H1 (cell line): ENCODE measurements around the gene HDAC11. TPM values are rescaled to one million over a fixed set of nuclear protein-coding genes. Genes with fewer than 3 reads are reported as not detected.

Experiments
- CTCF ChIA-PET: fragments of 300-600 bp; sonication (Branson Sonifier 250); formaldehyde crosslinking; loops from one replicate; lab custom pipeline; 2021; ENCODE audit not compliant: partially characterized antibody; lab: Charles Lee
- POLR2A ChIA-PET: fragments of 300-600 bp; sonication (Branson Sonifier 250); formaldehyde crosslinking; loops from one replicate; lab custom pipeline; 2021; ENCODE audit warnings: inconsistent platforms; ENCODE audit not compliant: partially characterized antibody; lab: Charles Lee
- DNase-seq, 2 experiments: peaks; one replicate each; pipeline versions ENCODE4 v3.0.0 to v3.0.0-alpha.2; 2010 to 2022; ENCODE audit warnings: low spot score in 2 of 2, low read depth in 1 of 2, mixed read lengths in 1 of 2
- FAIRE-seq: peaks from 2 replicates; lab custom pipeline; 2011; peaks lifted over from hg19 to GRCh38; lab: Jason Lieb, UNC
- H2AFZ ChIP-seq: 2 replicates; pipeline ENCODE4 v1.8.1; 2012; ENCODE audit warnings: low read length, inconsistent platforms
- H2AK5ac ChIP-seq: 2 replicates; pipeline ENCODE4 v1.6.1; 2013; ENCODE audit warnings: low read depth, low read length
- H2BK120ac ChIP-seq: replicated peaks from 2 replicates; pipeline ENCODE3; 2013; ENCODE audit warnings: low read depth, low read length, inconsistent platforms
- H2BK12ac ChIP-seq: 2 replicates; pipeline ENCODE4 v1.6.1; 2013; ENCODE audit warnings: low read depth, low read length
- H2BK15ac ChIP-seq: 2 replicates; pipeline ENCODE4 v1.6.1; 2013; ENCODE audit warnings: low read length
- H2BK20ac ChIP-seq: 2 replicates; pipeline ENCODE4 v1.6.1; 2013; ENCODE audit warnings: low read length
- H2BK5ac ChIP-seq: 2 replicates; pipeline ENCODE4 v1.6.1; 2013; ENCODE audit warnings: low read depth, low read length
- H3K14ac ChIP-seq: 2 replicates; pipeline ENCODE4 v1.6.1; 2013; ENCODE audit warnings: inconsistent platforms; ENCODE audit not compliant: insufficient read length
- H3K18ac ChIP-seq: 2 replicates; pipeline ENCODE4 v1.6.1; 2013; ENCODE audit warnings: low read length; ENCODE audit errors: extremely low read depth
- H3K23ac ChIP-seq: 2 replicates; pipeline ENCODE4 v1.6.1; 2013; ENCODE audit warnings: inconsistent platforms; ENCODE audit not compliant: insufficient read length
- H3K23me2 ChIP-seq: 2 replicates; pipeline ENCODE4 v1.6.1; 2013; ENCODE audit warnings: low read depth, low read length
- H3K27ac ChIP-seq: 2 replicates; pipeline ENCODE4 v1.6.1; 2011; ENCODE audit warnings: low read depth, low read length, inconsistent platforms
- H3K27me3 ChIP-seq, 4 experiments: replicated peaks in 1 of 4; 1 replicate in 1 of 4; 2 replicates in 3 of 4; pipeline versions ENCODE4 v1.6.1 to v1.8.1; 2011 to 2013; ENCODE audit warnings: low read length in 3 of 4, mild to moderate bottlenecking in 3 of 4, inconsistent platforms in 2 of 4, mixed read lengths in 2 of 4, moderate library complexity in 1 of 4; ENCODE audit not compliant: control insufficient read depth in 3 of 4, insufficient read depth in 3 of 4; ENCODE audit errors: extremely low read depth in 1 of 4
- H3K36me3 ChIP-seq, 4 experiments: 2 replicates each; pipeline versions ENCODE4 v1.6.1 to v1.8.1; 2011 to 2013; ENCODE audit warnings: mild to moderate bottlenecking in 4 of 4, low read length in 3 of 4, moderate library complexity in 2 of 4, control low read depth in 1 of 4, inconsistent platforms in 1 of 4; ENCODE audit not compliant: insufficient read depth in 4 of 4, control insufficient read depth in 2 of 4
- H3K4ac ChIP-seq: replicated peaks from 2 replicates; pipeline ENCODE3; 2013; ENCODE audit warnings: low read length, low read depth, mixed read lengths, inconsistent platforms; ENCODE audit not compliant: insufficient read length
- H3K4me1 ChIP-seq, 4 experiments: replicated peaks in 1 of 4; 1 replicate in 1 of 4; 2 replicates in 3 of 4; pipeline versions ENCODE4 v1.6.1 to v1.8.1; 2011 to 2013; ENCODE audit warnings: low read length in 3 of 4, inconsistent platforms in 2 of 4, mixed read lengths in 1 of 4; ENCODE audit not compliant: insufficient read depth in 4 of 4, control insufficient read depth in 3 of 4
- H3K4me2 ChIP-seq, 2 experiments: 2 replicates each; pipeline versions ENCODE4 v1.6.1 to v1.8.1; 2011 to 2013; ENCODE audit warnings: low read depth in 2 of 2, low read length in 2 of 2, control low read depth in 1 of 2, inconsistent platforms in 1 of 2, mild to moderate bottlenecking in 1 of 2; ENCODE audit not compliant: insufficient read depth in 1 of 2
- H3K4me3 ChIP-seq, 4 experiments: fragments of 200-600, 300-600 bp in 1 of 4; sonication (generic), shearing (Covaris generic), sonication (Bioruptor Twin) in 1 of 4; 2 replicates each; pipeline versions ENCODE4 v1.5.1 to v1.8.1; 2011 to 2016; ENCODE audit warnings: low read length in 4 of 4, low read depth in 3 of 4, control low read depth in 2 of 4, inconsistent platforms in 2 of 4, mild to moderate bottlenecking in 2 of 4, mixed read lengths in 1 of 4, moderate library complexity in 1 of 4; ENCODE audit not compliant: insufficient read depth in 2 of 4; ENCODE audit errors: extremely low read depth in 1 of 4
- H3K56ac ChIP-seq: replicated peaks from 2 replicates; pipeline ENCODE3; 2013; ENCODE audit warnings: low read depth, mild to moderate bottlenecking, mixed read lengths, low read length, inconsistent platforms; ENCODE audit not compliant: insufficient read length
- H3K79me1 ChIP-seq: 2 replicates; pipeline ENCODE4 v1.6.1; 2013; ENCODE audit warnings: low read depth, low read length, control low read depth
- H3K79me2 ChIP-seq, 2 experiments: 2 replicates each; pipeline versions ENCODE4 v1.6.1 to v1.8.1; 2012 to 2013; ENCODE audit warnings: low read length in 2 of 2, mild to moderate bottlenecking in 2 of 2, inconsistent platforms in 1 of 2; ENCODE audit not compliant: insufficient read depth in 2 of 2, control insufficient read depth in 1 of 2
- H3K9ac ChIP-seq, 4 experiments: replicated peaks in 1 of 4; 1 replicate in 1 of 4; 2 replicates in 3 of 4; pipeline versions ENCODE4 v1.6.1 to v1.8.1; 2011 to 2013; ENCODE audit warnings: low read depth in 3 of 4, low read length in 3 of 4, control low read depth in 2 of 4, mild to moderate bottlenecking in 2 of 4, moderate library complexity in 2 of 4, inconsistent platforms in 1 of 4; ENCODE audit errors: extremely low read depth in 1 of 4
- H3K9me3 ChIP-seq, 2 experiments: 2 replicates each; pipeline versions ENCODE4 v1.6.1 to v1.8.1; 2012 to 2013; ENCODE audit warnings: mild to moderate bottlenecking in 2 of 2, moderate library complexity in 2 of 2, control low read depth in 1 of 2, inconsistent platforms in 1 of 2, low read depth in 1 of 2, low read length in 1 of 2, mixed read lengths in 1 of 2; ENCODE audit not compliant: insufficient read depth in 2 of 2
- H4K20me1 ChIP-seq, 2 experiments: replicated peaks in 1 of 2; 2 replicates each; pipeline versions ENCODE3 to v1.8.1; 2011 to 2013; ENCODE audit warnings: inconsistent platforms in 2 of 2, low read length in 2 of 2, mild to moderate bottlenecking in 1 of 2; ENCODE audit not compliant: insufficient read depth in 2 of 2, control insufficient read depth in 1 of 2
- H4K5ac ChIP-seq: 2 replicates; pipeline ENCODE4 v1.6.1; 2013; ENCODE audit warnings: low read length, low read depth, mixed read lengths, inconsistent platforms; ENCODE audit not compliant: insufficient read length
- H4K8ac ChIP-seq: 2 replicates; pipeline ENCODE4 v1.8.0; 2013; ENCODE audit warnings: mild to moderate bottlenecking, moderate library complexity, low read length, inconsistent platforms; ENCODE audit not compliant: insufficient read depth; ENCODE audit errors: extremely low read depth
- H4K91ac ChIP-seq: replicated peaks from 2 replicates; pipeline ENCODE3; 2013; ENCODE audit warnings: low read length, mixed read lengths, inconsistent platforms; ENCODE audit not compliant: insufficient read length
- MAFK ChIP-seq: IDR thresholded peaks from 2 replicates; pipeline ENCODE4 v1.6.1; 2012; ENCODE audit warnings: low read depth, mild to moderate bottlenecking, improper control_type of control experiment, low read length
- WGBS, 2 experiments: shearing (Covaris generic) in 1 of 2; methylation state at CpG; one replicate each; pipeline versions ENCODE4 v1.1.6 to v1.1.7; 2013 to 2015; ENCODE audit warnings: low lambda C conversion rate in 2 of 2, mixed read lengths in 2 of 2, inconsistent platforms in 1 of 2, low coverage in 1 of 2, missing lambda C conversion rate in 1 of 2; ENCODE audit not compliant: insufficient replicate concordance in 2 of 2, insufficient coverage in 1 of 2, insufficient read length in 1 of 2; ENCODE audit errors: extremely low coverage in 1 of 2, missing lambda C conversion rate in 1 of 2; 5-methylcytosine and 5-hydroxymethylcytosine counted together
- polyA plus RNA-seq, 7 experiments: library from polyadenylated mRNA; depleted of rRNA in 3 of 7; stranded (reverse) in 5 of 7; unstranded in 2 of 7; fragments of >200 nt in 5 of 7; fragments of 200-250 nt in 2 of 7; gene quantifications; 1 replicate in 5 of 7; 2 replicates in 1 of 7; 4 replicates in 1 of 7; pipeline versions ENCODE4 v1.2.1 to v1.2.3, GENCODE V29; 2011 to 2013; ENCODE audit warnings: missing spikeins in 2 of 7, mixed read lengths in 2 of 7
- total RNA-seq: library from RNA; stranded (reverse); fragmentation: NEBNext Ultra II Directional; extraction: Animal tissue kit (Norgen Biotek cat#: 25700); gene quantifications from 2 replicates; pipeline ENCODE4 v1.2.1, GENCODE V29; 2021
- TF ChIP-seq, protein P1 (sequence below): IDR thresholded peaks from 2 replicates; pipeline ENCODE4 v1.6.1; 2012; ENCODE audit warnings: inconsistent platforms

HDAC11 gene
- total and polyA plus RNA-seq, 2 of the 8 experiments (the other 6 are each of a cell fraction or from before 2014, with no cell fraction given), result 6.8 to 7.4 TPM

GRCh38 chr3:13509816-13510192 lies 29.7 kb downstream of the HDAC11 start:
- CTCF ChIA-PET, result interaction anchor here (1.2 to 51.2 kb wide), 5 partner anchors 3 to 751 kb away, joined by 3 to 856 read pairs (median 31); partner anchors contain the start of gene FBLN2

More at GRCh38 chr3:13509816-13510192, 29.7 kb downstream of the HDAC11 start:
- H4K8ac ChIP-seq, result no peak overlapping the region
- H3K27me3 ChIP-seq, result no peaks in the 10 kb centered on the region; a peak in 1 of 7 replicates
- H3K14ac ChIP-seq, result no peak overlapping the region
- DNase-seq (no peak), FAIRE-seq (no peak)
- peaks cover 0 to 10% (median 3%) of the 10 kb centered on the region in 4 experiments; a peak in 1 of 7 replicates for H3K4me1 ChIP-seq
- H3K27ac ChIP-seq, result no peak overlapping the region
- H2BK15ac ChIP-seq, result no peak overlapping the region
- WGBS, 2 experiments, result 95% methylated on average over 8 of the region's 8 CpGs; no CpG with 5 or more reads in 1 of the 2 experiments
- no peak overlapping the region for H4K91ac ChIP-seq
- no peaks in the 10 kb centered on the region for H3K36me3 ChIP-seq
- H3K23me2 ChIP-seq, result no peaks in the 10 kb centered on the region; the same call in 1 of the 2 replicates
- no peak overlapping the region for H3K9ac ChIP-seq
- no peak overlapping the region for H2AK5ac ChIP-seq
- no peak overlapping the region for H3K56ac ChIP-seq
- no peaks in the 10 kb centered on the region for H3K9me3 ChIP-seq
- no peak overlapping the region for H4K5ac ChIP-seq
- H2BK5ac ChIP-seq, result no peak overlapping the region
- no peaks in the 10 kb centered on the region for H3K79me1 ChIP-seq
- H3K79me2 ChIP-seq, result no peaks in the 10 kb centered on the region
- H2BK120ac ChIP-seq, result no peak overlapping the region
- no peak overlapping the region for H3K23ac ChIP-seq
- no peak overlapping the region for H2BK12ac ChIP-seq
- TF ChIP-seq, protein P1, sequence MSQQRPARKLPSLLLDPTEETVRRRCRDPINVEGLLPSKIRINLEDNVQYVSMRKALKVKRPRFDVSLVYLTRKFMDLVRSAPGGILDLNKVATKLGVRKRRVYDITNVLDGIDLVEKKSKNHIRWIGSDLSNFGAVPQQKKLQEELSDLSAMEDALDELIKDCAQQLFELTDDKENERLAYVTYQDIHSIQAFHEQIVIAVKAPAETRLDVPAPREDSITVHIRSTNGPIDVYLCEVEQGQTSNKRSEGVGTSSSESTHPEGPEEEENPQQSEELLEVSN, result no peak
- no peak for TF ChIP-seq MAFK
- TF ChIP-seq, all 59 proteins: peak for 0
- Histone ChIP-seq H3K4me3 (no peak overlapping the region), H2AFZ (no peak overlapping the region), H3K4me2 (no peak overlapping the region), H2BK20ac (no peak overlapping the region), H3K4ac (no peak overlapping the region), H3K18ac (no peak overlapping the region), H4K20me1 (no peaks in the 10 kb centered on the region)
- POLR2A ChIA-PET, result interaction anchor here (0.6 kb wide), 1 partner anchor 80 kb away, joined by 3 read pairs; no protein-coding TSS in a partner anchor
